ENCODE results near the gene SH3BP1.

DNA sequence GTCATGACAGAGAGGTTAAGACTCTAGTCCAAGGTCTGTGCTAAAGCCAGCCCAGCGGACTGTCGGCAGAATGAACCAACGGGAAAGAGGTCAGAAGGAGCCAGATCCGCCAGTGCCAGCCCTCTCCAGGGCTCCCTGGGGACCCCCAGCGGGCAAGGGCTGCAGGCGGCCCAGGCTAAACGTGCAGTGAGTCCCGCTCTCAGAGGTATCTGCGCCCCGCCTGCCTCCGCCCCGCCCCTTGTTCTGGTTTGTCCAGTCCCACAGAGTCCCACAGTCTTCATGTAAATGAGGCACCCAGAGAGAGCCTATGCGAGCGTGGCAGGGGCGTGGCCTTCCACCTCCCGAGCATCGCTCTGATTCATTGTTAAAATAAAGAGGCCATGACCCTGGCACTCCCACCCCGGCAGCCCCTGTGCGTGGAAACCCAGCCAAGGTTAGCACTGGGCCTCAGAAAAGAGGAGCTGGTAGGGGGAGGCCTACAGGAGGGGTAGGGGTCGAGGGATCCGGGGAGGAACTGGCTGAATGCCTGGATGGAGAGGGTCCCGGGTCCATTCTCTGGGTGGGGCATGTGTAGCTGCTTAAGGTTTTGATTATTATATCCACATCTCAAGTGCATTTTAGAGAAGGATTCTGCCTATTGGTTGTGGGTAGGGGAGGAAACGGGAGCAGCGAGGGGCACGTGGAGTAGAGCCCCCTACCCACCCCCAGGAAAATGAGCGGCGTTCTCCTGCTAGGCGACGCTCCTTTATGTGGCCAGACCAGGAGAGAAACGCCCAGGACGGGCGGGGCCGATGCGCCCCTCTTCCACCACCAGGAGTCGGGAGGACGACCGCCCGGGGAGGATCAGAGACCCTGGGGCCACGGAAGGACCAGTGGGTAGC, 57.4 kb downstream of the SH3BP1 start, which contains the start of gene TRIOBP:
- TF ChIP-seq, protein P1, sequence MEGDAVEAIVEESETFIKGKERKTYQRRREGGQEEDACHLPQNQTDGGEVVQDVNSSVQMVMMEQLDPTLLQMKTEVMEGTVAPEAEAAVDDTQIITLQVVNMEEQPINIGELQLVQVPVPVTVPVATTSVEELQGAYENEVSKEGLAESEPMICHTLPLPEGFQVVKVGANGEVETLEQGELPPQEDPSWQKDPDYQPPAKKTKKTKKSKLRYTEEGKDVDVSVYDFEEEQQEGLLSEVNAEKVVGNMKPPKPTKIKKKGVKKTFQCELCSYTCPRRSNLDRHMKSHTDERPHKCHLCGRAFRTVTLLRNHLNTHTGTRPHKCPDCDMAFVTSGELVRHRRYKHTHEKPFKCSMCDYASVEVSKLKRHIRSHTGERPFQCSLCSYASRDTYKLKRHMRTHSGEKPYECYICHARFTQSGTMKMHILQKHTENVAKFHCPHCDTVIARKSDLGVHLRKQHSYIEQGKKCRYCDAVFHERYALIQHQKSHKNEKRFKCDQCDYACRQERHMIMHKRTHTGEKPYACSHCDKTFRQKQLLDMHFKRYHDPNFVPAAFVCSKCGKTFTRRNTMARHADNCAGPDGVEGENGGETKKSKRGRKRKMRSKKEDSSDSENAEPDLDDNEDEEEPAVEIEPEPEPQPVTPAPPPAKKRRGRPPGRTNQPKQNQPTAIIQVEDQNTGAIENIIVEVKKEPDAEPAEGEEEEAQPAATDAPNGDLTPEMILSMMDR (IDR thresholded peaks at IDR 0.05), result peak; percentile 86
- TF ChIP-seq ZFX (IDR thresholded peaks at IDR 0.05; ENCODE audit: borderline replicate concordance), result no peak

Data from 22Rv1 (cell line).